ENCODE results near the gene WNT7B.

GRCh38 chr22:45917146-45917545 is 59.8 kb downstream of the WNT7B start:
- TF ChIP-seq CTCF (IDR thresholded peaks at IDR 0.05 in 2 of 3, conservative IDR thresholded peaks at IDR 0.05 in 1 of 3; ENCODE audit: control insufficient read depth in 2 of 3, extremely low read depth in 1 of 3, insufficient read depth in 1 of 3, low read depth in 3 of 3, low read length in 3 of 3) (no peak), JUND (IDR thresholded peaks at IDR 0.05; ENCODE audit: low read depth, low read length) (no peak), BHLHE40 (IDR thresholded peaks at IDR 0.05; ENCODE audit: borderline replicate concordance in 1 of 2, low read depth in 2 of 2, low read length in 1 of 2) (no peak), BCL3 (IDR thresholded peaks at IDR 0.05; ENCODE audit: borderline replicate concordance, insufficient read depth, low read depth, low read length, poor library complexity, severe bottlenecking) (no peak)
